ENCODE data around the gene SCD5.

Gene SCD5

DNA sequence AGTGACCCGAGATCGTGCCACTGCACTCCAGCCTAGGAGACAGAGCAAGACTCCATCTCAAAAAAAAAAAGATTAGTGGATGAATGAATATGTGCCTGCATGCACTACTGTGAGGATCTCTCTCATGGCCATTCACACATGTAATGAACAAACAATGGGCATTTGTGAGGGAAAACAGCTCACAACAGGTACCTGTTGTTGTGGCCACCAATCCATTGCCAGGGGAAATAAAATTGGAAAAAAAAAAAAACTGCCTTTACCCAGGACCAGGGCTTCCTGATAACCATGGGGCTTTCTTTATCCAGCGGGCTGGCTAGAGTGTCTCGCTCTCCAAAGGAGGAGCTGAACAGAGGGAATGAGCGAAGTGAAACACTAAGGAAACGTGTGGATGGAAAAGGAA lies 7.4 kb downstream of the SCD5 start:
- Histone ChIP-seq H3K4me3 (ENCODE audit: low read depth in 1 of 2, low read length in 1 of 2) (no peak overlapping the region), H3K27ac (no peak overlapping the region), H3K4me1 (ENCODE audit: control insufficient read depth in 1 of 2, insufficient read depth in 1 of 2, low read depth in 1 of 2, low read length in 1 of 2) (no peaks in the 10 kb centered on the region), H3K36me3 (no peaks in the 10 kb centered on the region), H3K27me3 (peaks cover 26% of the 10 kb centered on the region), H3K9me3 (no peaks in the 10 kb centered on the region)
- TF ChIP-seq, protein P1, sequence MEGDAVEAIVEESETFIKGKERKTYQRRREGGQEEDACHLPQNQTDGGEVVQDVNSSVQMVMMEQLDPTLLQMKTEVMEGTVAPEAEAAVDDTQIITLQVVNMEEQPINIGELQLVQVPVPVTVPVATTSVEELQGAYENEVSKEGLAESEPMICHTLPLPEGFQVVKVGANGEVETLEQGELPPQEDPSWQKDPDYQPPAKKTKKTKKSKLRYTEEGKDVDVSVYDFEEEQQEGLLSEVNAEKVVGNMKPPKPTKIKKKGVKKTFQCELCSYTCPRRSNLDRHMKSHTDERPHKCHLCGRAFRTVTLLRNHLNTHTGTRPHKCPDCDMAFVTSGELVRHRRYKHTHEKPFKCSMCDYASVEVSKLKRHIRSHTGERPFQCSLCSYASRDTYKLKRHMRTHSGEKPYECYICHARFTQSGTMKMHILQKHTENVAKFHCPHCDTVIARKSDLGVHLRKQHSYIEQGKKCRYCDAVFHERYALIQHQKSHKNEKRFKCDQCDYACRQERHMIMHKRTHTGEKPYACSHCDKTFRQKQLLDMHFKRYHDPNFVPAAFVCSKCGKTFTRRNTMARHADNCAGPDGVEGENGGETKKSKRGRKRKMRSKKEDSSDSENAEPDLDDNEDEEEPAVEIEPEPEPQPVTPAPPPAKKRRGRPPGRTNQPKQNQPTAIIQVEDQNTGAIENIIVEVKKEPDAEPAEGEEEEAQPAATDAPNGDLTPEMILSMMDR (IDR thresholded peaks at IDR 0.05), result no peak

DNA sequence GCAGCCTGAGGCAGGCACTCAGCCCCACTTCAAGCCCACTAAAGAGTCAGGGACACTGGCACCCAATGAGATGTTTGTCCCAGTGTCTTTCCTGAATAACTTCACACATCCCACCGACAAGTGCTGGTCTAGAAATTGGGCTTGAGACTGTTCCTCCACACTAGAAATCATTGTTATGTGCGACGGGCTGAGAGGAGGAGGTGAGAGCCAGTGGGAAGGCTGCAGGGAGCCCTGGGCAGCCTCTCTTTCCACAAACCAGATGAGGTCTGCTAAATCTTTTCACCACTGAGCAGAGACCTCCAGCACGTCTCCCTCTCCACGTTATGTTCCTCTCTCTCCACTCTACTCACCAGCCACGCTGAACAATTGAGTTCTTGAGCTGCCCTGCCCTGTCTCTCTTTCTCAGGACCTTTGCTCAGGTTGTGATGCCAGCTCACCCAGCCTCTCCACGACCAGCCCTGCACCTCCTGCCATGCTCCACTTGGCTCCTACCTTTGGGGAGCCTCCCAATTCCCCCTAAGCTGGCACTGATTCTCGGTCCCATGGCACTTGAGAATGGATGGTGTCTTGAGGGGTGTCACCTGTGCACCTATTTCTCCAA lies 8.4 kb downstream of the SCD5 start:
- no peaks in the 10 kb centered on the region for H3K9me3 ChIP-seq
- no peak overlapping the region for H3K27ac ChIP-seq
- no peaks in the 10 kb centered on the region for H3K4me1 ChIP-seq (ENCODE audit: control insufficient read depth in 1 of 2, insufficient read depth in 1 of 2, low read depth in 1 of 2, low read length in 1 of 2)
- no peak overlapping the region for H3K4me3 ChIP-seq (ENCODE audit: low read depth in 1 of 2, low read length in 1 of 2)
- TF ChIP-seq, protein P1 (IDR thresholded peaks at IDR 0.05), result no peak
- peaks cover 18% of the 10 kb centered on the region for H3K27me3 ChIP-seq
- H3K36me3 ChIP-seq, result no peaks in the 10 kb centered on the region

DNA sequence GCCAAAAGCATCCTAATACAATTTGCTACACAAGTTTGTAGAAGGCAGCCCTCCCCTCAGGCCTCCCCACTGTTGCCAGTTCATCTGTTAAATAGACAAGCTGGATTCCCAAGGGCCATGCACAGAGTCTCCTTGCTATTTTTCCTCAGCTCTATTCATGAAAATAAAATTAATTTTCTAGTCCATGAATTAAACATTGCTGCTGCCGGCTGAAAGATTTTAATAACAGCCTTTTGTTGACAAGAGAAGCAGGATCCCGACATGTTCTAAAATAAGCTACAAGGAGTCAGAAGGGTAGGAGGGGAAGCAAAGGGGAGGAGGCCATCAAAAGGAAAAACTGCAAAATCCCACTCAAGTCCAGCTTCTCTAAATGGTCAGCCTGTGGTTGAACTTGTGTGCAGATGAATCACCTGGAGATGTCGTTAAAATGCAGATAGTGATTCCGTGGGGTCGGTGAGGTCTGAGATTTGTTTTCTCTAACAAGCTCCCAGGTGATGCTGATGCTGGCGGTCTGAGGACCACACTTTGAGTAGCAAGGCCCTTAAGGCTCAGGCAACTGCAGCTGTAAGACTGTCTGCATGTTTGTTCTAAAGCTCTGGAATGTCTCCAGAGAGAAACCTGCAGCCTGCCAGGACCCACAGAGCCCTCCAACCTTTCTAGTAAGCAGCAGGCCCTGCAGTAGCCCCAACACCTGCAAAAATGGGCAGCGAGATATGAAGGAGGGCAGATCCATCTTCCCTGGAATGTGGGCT lies 9.4 kb downstream of the SCD5 start:
- TF ChIP-seq, protein P1 (IDR thresholded peaks at IDR 0.05), result no peak
- no peak overlapping the region for H3K4me3 ChIP-seq (ENCODE audit: low read depth in 1 of 2, low read length in 1 of 2)
- no peak overlapping the region for H3K27ac ChIP-seq
- no peaks in the 10 kb centered on the region for H3K4me1 ChIP-seq (ENCODE audit: control insufficient read depth in 1 of 2, insufficient read depth in 1 of 2, low read depth in 1 of 2, low read length in 1 of 2)
- no peaks in the 10 kb centered on the region for H3K36me3 ChIP-seq
- H3K27me3 ChIP-seq, result peaks cover 11% of the 10 kb centered on the region
- no peaks in the 10 kb centered on the region for H3K9me3 ChIP-seq

DNA sequence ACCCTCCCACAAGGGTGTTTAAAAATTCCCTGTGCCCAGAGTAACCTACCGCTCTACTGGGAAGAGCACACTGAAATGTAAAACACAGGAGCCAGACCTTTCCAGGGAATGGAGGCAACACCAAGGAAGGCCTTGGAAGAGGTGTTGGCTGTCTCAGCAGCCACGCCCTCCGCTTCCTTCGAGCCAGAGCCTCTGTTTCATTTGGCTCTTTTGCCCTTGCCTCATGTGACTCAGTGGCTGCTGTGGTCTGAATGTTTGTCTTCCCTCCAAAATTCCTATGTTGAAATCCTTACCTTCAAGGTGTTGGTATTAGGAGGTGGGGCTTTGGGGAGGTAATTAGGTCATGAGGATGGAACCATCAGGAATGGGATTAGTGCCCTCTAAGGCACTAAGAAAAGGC lies 11.3 kb downstream of the SCD5 start:
- Histone ChIP-seq H3K9me3 (no peaks in the 10 kb centered on the region), H3K27me3 (no peaks in the 10 kb centered on the region), H3K27ac (no peak overlapping the region), H3K36me3 (no peaks in the 10 kb centered on the region), H3K4me1 (ENCODE audit: control insufficient read depth in 1 of 2, insufficient read depth in 1 of 2, low read depth in 1 of 2, low read length in 1 of 2) (no peaks in the 10 kb centered on the region), H3K4me3 (ENCODE audit: low read depth in 1 of 2, low read length in 1 of 2) (no peak overlapping the region)
- TF ChIP-seq, protein P1 (IDR thresholded peaks at IDR 0.05), result no peak

DNA sequence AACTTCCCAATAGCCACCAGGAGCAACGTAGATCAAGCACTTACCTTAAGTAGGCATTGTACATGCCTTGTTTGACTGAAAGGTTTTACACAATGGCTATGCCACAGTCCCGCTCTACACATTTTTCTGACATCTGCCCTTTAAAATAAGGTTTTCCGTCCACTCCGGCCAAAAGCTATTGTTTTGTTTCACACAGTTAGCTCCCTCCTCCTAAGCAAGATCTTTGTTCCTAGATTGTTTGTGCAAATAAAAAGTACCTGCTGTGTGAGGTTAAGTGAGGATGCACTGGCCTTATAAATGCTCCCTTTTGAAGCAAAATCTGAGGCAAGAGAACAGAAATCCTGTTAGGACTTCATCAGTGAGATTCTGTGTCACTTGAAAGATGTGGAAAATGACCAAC lies 11.8 kb downstream of the SCD5 start:
- Histone ChIP-seq H3K9me3 (no peaks in the 10 kb centered on the region), H3K27me3 (no peaks in the 10 kb centered on the region), H3K4me3 (ENCODE audit: low read depth in 1 of 2, low read length in 1 of 2) (no peak overlapping the region), H3K4me1 (ENCODE audit: control insufficient read depth in 1 of 2, insufficient read depth in 1 of 2, low read depth in 1 of 2, low read length in 1 of 2) (no peaks in the 10 kb centered on the region), H3K36me3 (no peaks in the 10 kb centered on the region), H3K27ac (no peak overlapping the region)
- TF ChIP-seq, protein P1 (IDR thresholded peaks at IDR 0.05), result no peak
